GM12891 (cell line): Measurements from ENCODE around the gene SKA3.

Experiments
- PAX5 ChIP-seq: IDR thresholded peaks from 2 replicates; pipeline ENCODE4 v1.6.1; 2011; ENCODE audit warnings: low read length, moderate library complexity, mild to moderate bottlenecking; ENCODE audit not compliant: insufficient read depth, severe bottlenecking
- POLR2A ChIP-seq: IDR thresholded peaks from 2 replicates; pipeline ENCODE4 v1.6.1; 2011; ENCODE audit warnings: low read depth, low read length, control low read depth
- POLR2AphosphoS5 ChIP-seq: IDR thresholded peaks from 2 replicates; pipeline ENCODE4 v1.6.1; 2011; ENCODE audit warnings: low read depth, low read length, control low read depth
- SPI1 ChIP-seq: IDR thresholded peaks from 2 replicates; pipeline ENCODE4 v1.6.1; 2011; ENCODE audit warnings: low read depth, low read length, control low read depth

DNA sequence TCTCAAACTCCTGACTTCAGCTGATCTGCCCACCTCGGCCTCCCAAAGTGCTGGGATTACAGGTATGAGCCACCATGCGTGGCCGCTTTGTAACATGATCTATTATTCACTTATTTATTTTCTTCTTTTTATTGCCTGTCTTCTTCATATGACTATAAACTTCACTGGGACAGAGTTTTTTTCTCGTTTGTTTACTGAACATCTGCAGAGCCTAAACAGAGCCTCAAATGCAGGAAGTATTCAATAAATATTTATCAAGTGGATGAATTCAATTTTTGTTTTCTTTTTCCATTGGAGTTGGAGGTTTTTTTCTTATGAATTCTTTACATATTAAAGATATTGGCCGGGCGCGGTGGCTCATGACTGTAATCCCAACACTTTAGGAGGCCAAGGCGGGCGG is 54.7 kb downstream of the SKA3 start:
- TF ChIP-seq POLR2A (no peak), PAX5 (no peak), POLR2AphosphoS5 (no peak), SPI1 (no peak)
